Omental fat pad (tissue), 4 donors: ENCODE measurements around the gene CDON. TPM values are rescaled to one million over a fixed set of nuclear protein-coding genes. Genes with fewer than 3 reads are reported as not detected.
A peak's percentile ranks its signal among the peaks of the same experiment; 100 is the strongest.

Experiments
- ATAC-seq: fragments of 150-250 bp; one replicate; pipeline ENCODE4 v1.9.1; 2016; ENCODE audit warnings: mild to moderate bottlenecking, moderate library complexity; ENCODE audit not compliant: low FRiP score
- DNase-seq: peaks from one replicate; pipeline ENCODE4 v3.0.0-alpha.2; 2019; ENCODE audit warnings: low spot score
- CTCF ChIP-seq, 3 donors: fragments of 450-650 bp; IDR thresholded peaks; one replicate each; pipeline ENCODE4 v1.5.1; 2016 to 2017; ENCODE audit warnings: antibody characterized with exemption in 3 of 3, mild to moderate bottlenecking in 3 of 3, moderate library complexity in 2 of 3
- total RNA-seq, 4 donors: library from RNA; depleted of rRNA; stranded (reverse); fragments of >200 nt; gene quantifications; one replicate each; pipeline ENCODE4 v1.1.0, GENCODE V29; 2016

CDON gene
- total RNA-seq, 4 donors from 2014 or later, result 13.1 to 159 (median 43.4) TPM

DNA sequence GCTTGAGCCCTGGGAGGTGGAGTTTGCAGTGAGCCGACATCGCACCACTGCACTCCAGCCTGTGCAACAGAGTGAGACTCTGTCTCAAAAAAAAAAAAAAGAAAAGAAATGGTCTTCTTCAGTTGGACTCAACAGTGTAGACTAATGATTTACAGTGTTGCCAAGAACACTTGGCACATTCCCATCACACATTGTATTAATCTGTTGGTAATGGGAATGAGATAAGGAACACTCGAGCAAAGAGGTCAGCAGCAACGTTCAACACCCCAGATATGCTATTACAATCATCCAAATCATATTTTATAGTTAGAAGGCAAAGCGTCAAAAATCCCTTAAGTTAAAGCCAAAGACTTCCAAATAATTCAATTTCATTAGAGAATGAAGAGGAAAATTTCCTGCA, 14.5 kb downstream of the CDON start:
- no peak for TF ChIP-seq CTCF (IDR thresholded peaks at IDR 0.05)
- ATAC-seq (no peak), DNase-seq (no peak)

DNA sequence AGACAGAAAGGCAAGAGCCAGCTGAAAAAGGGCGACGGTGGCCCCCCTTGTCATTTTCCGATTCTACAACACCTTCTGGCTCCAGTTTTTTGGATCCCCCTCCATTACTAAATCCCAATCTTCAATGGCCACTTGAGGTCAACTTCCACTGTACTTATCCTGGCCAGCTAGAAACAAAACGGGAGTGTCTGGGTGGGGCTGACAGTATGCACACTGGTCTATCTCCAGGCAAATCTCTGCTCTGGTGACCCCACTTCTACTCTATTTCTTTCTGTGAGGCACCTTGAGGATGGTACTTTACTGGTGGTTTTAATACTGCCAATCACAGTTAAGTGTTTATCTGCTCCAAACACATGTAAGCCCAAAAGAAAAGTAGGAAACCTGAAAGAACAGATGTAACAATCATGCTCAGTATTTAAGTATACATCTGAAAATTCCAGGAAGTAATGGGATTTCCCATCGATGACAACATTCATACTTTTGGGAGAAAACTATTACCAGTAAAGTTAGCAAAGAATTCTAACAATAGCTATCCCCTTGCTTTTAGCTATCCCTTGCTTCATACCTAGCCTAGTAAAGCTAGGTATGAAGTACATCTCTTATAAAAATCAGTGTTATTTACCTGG, 16.0 kb downstream of the CDON start:
- TF ChIP-seq CTCF (IDR thresholded peaks at IDR 0.05), result no peak
- ATAC-seq (no peak), DNase-seq (no peak)

GRCh38 chr11:126039485-126040271, 23.0 kb downstream of the CDON start:
- peak; percentile 80 for ATAC-seq
- DNase-seq, result no peak
- no peak for TF ChIP-seq CTCF (IDR thresholded peaks at IDR 0.05)

DNA sequence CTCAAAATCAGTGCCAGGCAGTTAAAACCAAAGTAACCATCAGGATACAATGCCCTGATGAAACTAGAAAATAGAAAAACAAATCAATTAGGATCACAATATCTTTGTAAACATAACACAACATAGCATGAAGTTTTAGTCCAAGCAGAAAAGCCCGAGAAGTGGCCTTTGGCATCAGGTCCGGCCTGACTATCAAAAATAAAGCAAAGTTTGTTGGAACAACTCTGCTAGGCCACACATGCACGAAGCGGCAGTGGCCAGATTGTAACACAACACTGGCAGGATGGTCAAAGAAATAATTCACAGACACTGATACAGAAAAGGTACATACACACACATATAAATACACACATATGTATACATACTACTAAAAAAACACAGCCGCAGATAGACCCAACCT, 26.9 kb downstream of the CDON start:
- no peak for TF ChIP-seq CTCF (IDR thresholded peaks at IDR 0.05)

DNA sequence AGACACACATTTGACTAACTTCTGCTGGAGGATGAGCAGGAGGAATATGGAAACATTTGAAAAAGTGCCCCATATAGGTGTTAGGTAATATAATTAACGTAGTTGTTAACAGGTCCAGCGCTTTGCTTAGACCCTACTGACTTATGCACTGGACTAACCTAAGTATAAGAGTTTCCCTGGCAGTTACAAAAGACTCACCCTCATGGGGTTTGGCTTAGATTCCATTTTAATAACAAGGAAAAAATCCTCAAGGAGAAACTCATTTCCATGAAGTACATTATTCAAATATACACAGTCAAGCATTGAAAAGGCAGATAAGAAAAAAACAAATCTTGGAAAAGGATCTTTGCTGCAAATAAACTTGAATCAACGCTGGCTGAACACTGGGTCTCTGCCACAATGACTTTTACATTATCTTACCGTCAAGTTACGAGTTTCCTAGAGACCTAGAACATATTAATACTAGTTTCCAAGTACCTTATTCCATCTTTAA, 27.7 kb downstream of the CDON start:
- DNase-seq (no peak), ATAC-seq (no peak)
- TF ChIP-seq CTCF (IDR thresholded peaks at IDR 0.05), result no peak

More for the DNA sequence above, 26.9 kb downstream of the CDON start:
- no peak for ATAC-seq
- DNase-seq, result no peak

DNA sequence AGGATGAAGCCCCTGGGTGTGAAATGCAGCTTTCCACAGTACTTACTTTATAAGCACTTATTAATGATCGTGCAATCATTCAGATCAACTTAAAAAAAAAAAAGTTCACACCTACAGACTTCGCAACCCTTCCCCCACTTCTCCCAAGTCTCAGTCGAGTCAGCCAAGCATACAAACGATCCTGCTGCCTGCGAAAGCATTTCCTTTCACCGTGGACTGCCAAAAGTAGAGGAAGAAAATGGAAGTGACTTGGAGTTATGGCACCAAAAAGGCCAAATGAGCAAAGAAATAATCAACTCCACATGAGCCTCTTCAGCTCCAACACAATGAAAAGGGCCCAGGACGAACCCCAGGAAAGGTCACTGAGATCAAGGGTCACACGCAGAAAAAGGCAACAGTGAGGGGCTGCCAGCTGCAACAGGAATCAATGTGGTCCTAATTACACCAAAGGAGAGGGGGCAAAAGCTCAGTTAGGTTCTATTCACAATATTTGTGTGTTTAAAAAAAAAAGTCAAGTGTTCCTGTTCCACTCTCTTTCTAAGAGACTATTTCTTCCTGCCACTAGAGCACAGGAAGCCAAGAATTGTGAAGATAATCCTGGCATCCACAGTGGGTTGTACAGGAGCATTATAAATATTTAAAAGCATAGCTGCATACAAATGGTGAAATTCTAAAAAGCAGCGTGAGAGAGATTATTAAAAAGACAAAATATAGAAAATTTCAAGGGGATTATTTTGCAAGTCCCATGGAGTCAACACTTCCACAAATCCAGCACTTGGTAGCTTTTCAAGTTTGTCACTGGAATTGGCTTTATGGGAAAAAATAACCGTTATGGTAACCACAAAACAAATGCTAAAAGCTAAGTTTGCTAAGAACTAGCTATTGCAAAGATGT, 28.4 kb downstream of the CDON start:
- TF ChIP-seq CTCF (IDR thresholded peaks at IDR 0.05), result no peak
- DNase-seq, result no peak
- no peak for ATAC-seq
